ENCODE data around the gene ANKRD30A. TPM values are rescaled to one million over a fixed set of nuclear protein-coding genes. Genes with fewer than 3 reads are reported as not detected.
"Not testable (repeated sequence)": the region's sequence is repeated elsewhere in the genome, so short reads cannot be mapped to it uniquely, and the experiment has no call there.

Gene ANKRD30A
- total RNA-seq, 2 donors from 2014 or later: not detected

DNA sequence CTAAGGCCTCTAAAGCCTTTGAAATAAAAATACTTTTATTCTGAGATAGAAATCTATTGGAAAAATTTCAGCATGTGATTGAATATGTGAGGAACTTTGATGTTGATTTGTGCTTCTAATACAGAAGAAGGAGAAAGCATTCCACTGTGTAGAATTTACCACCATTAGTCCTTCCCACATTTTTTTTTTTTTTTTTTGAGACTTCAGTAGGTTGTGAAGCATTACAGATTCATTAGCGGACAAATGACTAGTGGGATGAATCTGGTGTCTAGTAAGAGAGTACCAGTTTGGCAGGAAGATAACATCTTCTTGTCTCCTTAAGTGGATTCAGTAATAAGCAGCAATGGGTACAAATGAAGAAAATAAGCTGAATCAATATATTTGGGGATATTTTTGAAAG lies 95.5 kb downstream of the ANKRD30A start:
- no peak for DNase-seq
- no peak for ATAC-seq (replicated peaks in 1 of 2)
- H3K36me3 Mint-ChIP-seq (ENCODE audit: insufficient read depth in 2 of 2): no peaks in the 10 kb centered on the region
- no peak overlapping the region for H3K4me3 Mint-ChIP-seq
- H3K27me3 Mint-ChIP-seq (ENCODE audit: low read depth): no peaks in the 10 kb centered on the region
- no peak overlapping the region for H3K27ac Mint-ChIP-seq
- no peaks in the 10 kb centered on the region for H3K4me1 Mint-ChIP-seq (ENCODE audit: low read depth)
- H3K9me3 Mint-ChIP-seq: peaks cover 8 to 11% of the 10 kb centered on the region in 2 donors

DNA sequence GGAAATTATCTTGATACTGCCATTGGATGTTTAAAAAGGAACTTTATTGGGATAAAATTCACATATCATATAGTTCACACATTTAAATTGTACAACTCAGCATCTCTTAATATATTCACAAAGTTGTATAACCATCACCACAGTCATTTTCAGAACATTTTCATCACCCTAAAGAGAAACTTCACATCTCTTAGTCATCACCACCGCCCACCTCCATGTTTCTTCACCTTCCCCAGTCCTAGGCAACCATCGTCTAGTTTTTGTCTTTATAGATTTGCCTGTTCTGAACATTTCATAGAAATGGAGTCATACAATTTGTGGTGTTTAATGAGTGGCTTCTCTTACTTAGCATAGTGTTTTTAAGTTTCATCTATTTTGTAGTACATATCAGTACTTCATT lies 96.6 kb downstream of the ANKRD30A start:
- Mint-ChIP-seq H3K4me1 (ENCODE audit: low read depth) (no peaks in the 10 kb centered on the region), H3K9me3 (peaks cover 8 to 11% of the 10 kb centered on the region in 2 donors), H3K4me3 (no peak overlapping the region), H3K36me3 (ENCODE audit: insufficient read depth in 2 of 2) (no peaks in the 10 kb centered on the region), H3K27ac (no peak overlapping the region), H3K27me3 (ENCODE audit: low read depth) (no peaks in the 10 kb centered on the region)
- ATAC-seq (replicated peaks in 1 of 2) (no peak), DNase-seq (no peak)

DNA sequence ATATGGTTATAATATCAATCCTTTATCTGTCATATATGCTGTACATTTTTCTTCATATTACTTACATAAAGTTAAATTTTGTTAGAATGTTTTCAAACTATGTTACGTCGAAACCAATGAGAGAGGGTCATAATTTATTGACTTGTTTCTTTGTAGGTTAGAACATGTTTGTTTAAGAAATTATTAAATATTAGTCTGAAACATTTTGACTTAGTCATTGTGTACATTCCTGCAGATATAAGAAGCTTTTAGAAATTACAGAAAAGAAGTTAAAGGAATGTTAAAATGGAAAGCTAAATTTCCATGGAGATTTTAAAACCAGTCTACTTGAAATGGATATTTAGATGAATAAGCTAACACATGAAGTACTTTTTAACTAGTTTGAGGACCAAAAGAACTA lies 99.8 kb downstream of the ANKRD30A start:
- H3K27me3 Mint-ChIP-seq (ENCODE audit: low read depth): no peaks in the 10 kb centered on the region
- H3K9me3 Mint-ChIP-seq: peaks cover 5 to 8% of the 10 kb centered on the region in 2 donors
- H3K4me3 Mint-ChIP-seq: no peak overlapping the region
- no peaks in the 10 kb centered on the region for H3K36me3 Mint-ChIP-seq (ENCODE audit: insufficient read depth in 2 of 2)
- H3K4me1 Mint-ChIP-seq (ENCODE audit: low read depth): no peaks in the 10 kb centered on the region
- H3K27ac Mint-ChIP-seq: no peak overlapping the region
- ATAC-seq (replicated peaks in 1 of 2) (no peak), DNase-seq (no peak)

DNA sequence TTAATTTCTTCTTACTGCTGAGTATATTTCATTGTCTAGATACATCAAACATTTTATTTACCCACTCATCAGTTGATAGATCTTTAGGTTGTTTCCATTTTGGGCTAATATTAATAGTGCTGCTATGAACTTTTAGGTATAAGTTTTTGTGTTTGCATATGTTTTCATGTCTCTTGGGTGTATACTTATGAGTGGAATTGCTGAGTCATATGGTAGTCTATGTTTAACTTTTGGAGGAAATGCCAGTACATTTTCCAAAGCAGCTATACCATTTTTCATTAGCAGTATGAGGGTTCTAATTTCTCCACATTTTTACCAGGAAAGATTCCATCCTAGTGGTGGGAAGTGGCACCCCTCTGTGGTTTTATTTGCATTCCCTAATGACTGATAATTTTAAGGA lies 101.1 kb downstream of the ANKRD30A start:
- Mint-ChIP-seq H3K9me3 (peaks cover 5 to 6% of the 10 kb centered on the region in 2 donors), H3K4me1 (ENCODE audit: low read depth) (no peaks in the 10 kb centered on the region), H3K4me3 (no peak overlapping the region), H3K36me3 (ENCODE audit: insufficient read depth in 2 of 2) (no peaks in the 10 kb centered on the region), H3K27me3 (ENCODE audit: low read depth) (no peaks in the 10 kb centered on the region), H3K27ac (no peak overlapping the region)
- DNase-seq (no peak), ATAC-seq (replicated peaks in 1 of 2) (no peak)

DNA sequence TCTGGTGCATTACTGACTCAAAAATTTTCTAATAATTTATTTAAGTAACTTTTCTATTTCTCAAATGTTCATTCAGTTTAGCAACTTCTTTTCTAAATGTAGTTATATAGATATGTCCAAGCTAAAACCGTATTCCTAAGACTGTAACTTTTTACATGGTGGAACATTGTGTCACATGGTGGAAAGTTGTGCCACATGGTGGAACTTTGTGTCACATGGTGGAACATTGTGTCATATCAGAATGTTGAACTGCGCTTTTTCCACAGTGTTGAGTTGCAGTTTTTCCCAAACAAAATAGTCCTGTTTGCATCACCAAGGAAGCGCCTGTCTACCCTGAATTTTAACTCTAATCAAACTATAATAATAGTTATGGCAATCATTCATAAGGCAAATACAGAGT lies 109.3 kb downstream of the ANKRD30A start:
- ATAC-seq (replicated peaks in 1 of 2) (no peak), DNase-seq (no peak)
- Mint-ChIP-seq H3K27ac (no peak overlapping the region), H3K36me3 (ENCODE audit: insufficient read depth in 2 of 2) (no peaks in the 10 kb centered on the region), H3K4me3 (no peak overlapping the region), H3K27me3 (ENCODE audit: low read depth) (no peaks in the 10 kb centered on the region), H3K9me3 (peaks cover 1 to 2% of the 10 kb centered on the region in 2 donors), H3K4me1 (ENCODE audit: low read depth) (no peaks in the 10 kb centered on the region)

DNA sequence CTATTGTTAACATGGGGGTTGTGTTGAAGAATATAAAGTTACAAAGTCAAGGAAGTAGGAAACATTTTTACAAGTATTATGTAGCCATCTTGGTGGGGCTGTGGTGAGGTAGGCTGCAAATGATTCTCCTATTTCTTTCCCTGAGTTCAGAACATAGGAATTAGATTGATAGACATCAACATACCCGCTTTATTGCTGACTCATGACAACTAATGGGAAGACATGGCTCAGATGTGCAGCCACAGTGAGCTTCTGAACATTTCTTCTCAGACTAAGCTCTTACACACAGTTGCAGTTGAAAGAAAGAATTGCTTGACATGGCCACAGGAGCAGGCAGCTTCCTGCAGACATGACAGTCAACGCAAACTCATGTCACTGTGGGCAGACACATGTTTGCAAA lies 110.7 kb downstream of the ANKRD30A start:
- no peak for ATAC-seq (replicated peaks in 1 of 2)
- Mint-ChIP-seq H3K27ac (no peak overlapping the region), H3K9me3 (peaks cover 1 to 4% of the 10 kb centered on the region in 2 donors), H3K36me3 (ENCODE audit: insufficient read depth in 2 of 2) (no peaks in the 10 kb centered on the region), H3K27me3 (ENCODE audit: low read depth) (no peaks in the 10 kb centered on the region), H3K4me3 (no peak overlapping the region), H3K4me1 (ENCODE audit: low read depth) (no peaks in the 10 kb centered on the region)
- DNase-seq: no peak

DNA sequence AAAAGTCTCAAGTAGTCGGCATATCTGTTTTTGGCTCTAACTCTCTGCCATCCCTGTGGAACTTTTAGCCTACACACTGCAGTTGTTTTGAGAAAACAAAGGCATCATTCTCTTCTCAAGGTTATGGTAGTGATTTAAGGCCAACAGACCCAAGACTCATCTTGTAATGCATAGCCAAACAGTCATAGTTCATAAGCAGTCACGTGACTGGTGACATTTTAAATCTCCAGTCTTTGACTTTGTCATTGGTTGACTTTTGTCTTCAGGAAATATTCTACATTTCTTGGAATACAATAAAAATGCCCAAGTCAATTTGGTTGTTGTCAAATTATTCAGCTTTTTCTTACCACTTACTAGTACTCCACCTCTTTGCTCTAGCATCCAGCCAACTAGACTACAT lies 114.8 kb downstream of the ANKRD30A start:
- peaks cover 1 to 7% of the 10 kb centered on the region in 2 donors for H3K9me3 Mint-ChIP-seq
- H3K4me3 Mint-ChIP-seq: no peak overlapping the region

DNA sequence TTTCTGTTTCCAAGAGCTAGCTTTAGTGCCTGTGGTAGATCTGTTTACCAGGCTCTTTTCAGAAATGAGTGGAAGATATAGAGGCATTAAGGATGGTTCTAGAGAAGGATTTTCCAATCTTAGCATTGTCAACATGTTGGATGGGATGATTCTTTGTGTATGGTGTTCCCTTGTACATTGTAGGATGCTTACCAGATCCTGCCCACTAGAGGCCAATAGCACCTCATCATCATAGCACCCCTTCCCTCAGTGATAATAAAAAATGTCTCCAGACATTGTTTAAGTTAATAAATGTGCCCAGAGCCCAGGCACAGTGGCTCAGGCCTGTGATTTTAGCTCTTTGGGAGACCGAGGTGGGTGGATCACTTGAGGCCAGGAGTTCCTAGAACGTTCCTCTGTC lies 121.2 kb downstream of the ANKRD30A start:
- H3K4me3 Mint-ChIP-seq: no peak overlapping the region
- ATAC-seq (replicated peaks in 1 of 2): no peak
- H3K4me1 Mint-ChIP-seq (ENCODE audit: low read depth): no peaks in the 10 kb centered on the region
- peaks cover 4% of the 10 kb centered on the region in 2 donors for H3K9me3 Mint-ChIP-seq
- no peaks in the 10 kb centered on the region for H3K27me3 Mint-ChIP-seq (ENCODE audit: low read depth)
- no peak for DNase-seq
- no peak overlapping the region for H3K27ac Mint-ChIP-seq
- peaks cover 0 to 1% of the 10 kb centered on the region in 2 donors for H3K36me3 Mint-ChIP-seq (ENCODE audit: insufficient read depth in 2 of 2)

More for the DNA sequence above, 114.8 kb downstream of the ANKRD30A start:
- ATAC-seq (replicated peaks in 1 of 2) (no peak), DNase-seq (no peak)
- H3K27ac Mint-ChIP-seq: no peak overlapping the region
- H3K27me3 Mint-ChIP-seq (ENCODE audit: low read depth): no peaks in the 10 kb centered on the region
- no peaks in the 10 kb centered on the region for H3K4me1 Mint-ChIP-seq (ENCODE audit: low read depth)
- no peaks in the 10 kb centered on the region for H3K36me3 Mint-ChIP-seq (ENCODE audit: insufficient read depth in 2 of 2)

DNA sequence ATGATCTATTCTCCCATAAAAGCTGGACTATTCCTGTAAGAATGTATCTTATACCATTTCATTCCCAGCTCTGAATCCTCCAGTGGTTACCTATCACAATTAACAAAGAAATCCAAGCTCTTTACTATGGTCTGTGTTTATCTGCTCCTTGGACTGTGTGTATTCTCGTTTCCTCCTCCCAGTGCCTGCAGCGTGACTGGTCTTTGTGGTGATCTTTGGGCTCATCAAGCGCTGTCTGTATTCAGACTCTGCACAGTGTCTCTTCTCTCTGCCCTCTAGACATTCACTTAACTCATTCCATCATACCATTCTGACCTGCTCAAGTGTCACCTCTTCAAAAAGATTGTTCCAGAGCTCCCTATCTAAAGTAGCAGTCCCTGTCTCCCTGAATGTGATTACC lies 130.4 kb downstream of the ANKRD30A start:
- not testable (repeated sequence) for H3K4me1 Mint-ChIP-seq (ENCODE audit: low read depth); H3K4me3 Mint-ChIP-seq; H3K36me3 Mint-ChIP-seq (ENCODE audit: insufficient read depth in 2 of 2); DNase-seq; H3K27me3 Mint-ChIP-seq (ENCODE audit: low read depth); H3K27ac Mint-ChIP-seq; ATAC-seq (replicated peaks in 1 of 2)
- H3K9me3 Mint-ChIP-seq: peaks cover 7 to 18% of the 10 kb centered on the region in 2 donors

DNA sequence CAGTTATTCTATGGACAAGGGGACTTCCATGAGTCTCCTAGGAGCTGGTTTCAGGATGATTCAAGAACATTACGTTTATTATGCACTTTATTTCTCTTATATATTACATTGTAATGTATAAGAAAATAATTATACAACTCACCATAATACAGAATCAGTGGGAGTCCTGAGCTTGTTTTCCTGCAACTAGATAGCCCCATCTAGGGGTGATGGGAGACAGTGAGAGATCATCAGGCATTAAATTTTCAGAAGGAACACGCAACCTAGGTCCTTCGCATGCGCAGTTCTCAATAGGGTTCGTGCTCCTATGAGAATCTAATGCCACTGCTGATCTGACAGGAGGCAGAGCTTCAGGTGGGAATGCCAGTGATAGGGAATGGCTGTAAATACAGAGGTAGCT lies 137.9 kb downstream of the ANKRD30A start:
- H3K4me1 Mint-ChIP-seq (ENCODE audit: low read depth): no peaks in the 10 kb centered on the region
- H3K27me3 Mint-ChIP-seq (ENCODE audit: low read depth): no peaks in the 10 kb centered on the region
- H3K36me3 Mint-ChIP-seq (ENCODE audit: insufficient read depth in 2 of 2): no peaks in the 10 kb centered on the region
- ATAC-seq (replicated peaks in 1 of 2) (no peak), DNase-seq (no peak)
- peaks cover 6 to 11% of the 10 kb centered on the region in 2 donors for H3K9me3 Mint-ChIP-seq
- no peak overlapping the region for H3K27ac Mint-ChIP-seq
- no peak overlapping the region for H3K4me3 Mint-ChIP-seq

DNA sequence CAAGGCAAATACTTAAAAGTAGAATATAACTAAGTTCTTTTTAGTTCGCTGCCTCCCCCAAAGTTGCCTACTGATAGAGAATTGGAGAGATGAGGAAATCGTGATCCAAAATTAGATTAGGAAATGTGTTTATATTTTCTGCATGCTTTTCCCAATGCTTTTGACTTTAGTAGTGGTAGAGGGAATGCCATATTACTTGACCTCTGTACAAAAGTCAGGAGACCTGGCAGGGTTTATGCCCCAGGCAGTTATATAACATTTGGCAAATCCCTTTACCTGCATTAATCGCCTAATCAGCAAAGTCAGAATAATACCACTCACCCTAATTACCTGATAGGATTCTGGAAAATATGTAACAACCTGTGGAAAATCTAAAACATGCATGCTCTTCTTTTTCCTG lies 142.9 kb downstream of the ANKRD30A start:
- Mint-ChIP-seq H3K36me3 (ENCODE audit: insufficient read depth in 2 of 2) (no peaks in the 10 kb centered on the region), H3K27me3 (ENCODE audit: low read depth) (no peaks in the 10 kb centered on the region), H3K27ac (no peak overlapping the region), H3K4me1 (ENCODE audit: low read depth) (no peaks in the 10 kb centered on the region), H3K9me3 (peaks cover 6 to 7% of the 10 kb centered on the region in 2 donors), H3K4me3 (no peak overlapping the region)
- no peak for DNase-seq
- ATAC-seq (replicated peaks in 1 of 2): no peak

DNA sequence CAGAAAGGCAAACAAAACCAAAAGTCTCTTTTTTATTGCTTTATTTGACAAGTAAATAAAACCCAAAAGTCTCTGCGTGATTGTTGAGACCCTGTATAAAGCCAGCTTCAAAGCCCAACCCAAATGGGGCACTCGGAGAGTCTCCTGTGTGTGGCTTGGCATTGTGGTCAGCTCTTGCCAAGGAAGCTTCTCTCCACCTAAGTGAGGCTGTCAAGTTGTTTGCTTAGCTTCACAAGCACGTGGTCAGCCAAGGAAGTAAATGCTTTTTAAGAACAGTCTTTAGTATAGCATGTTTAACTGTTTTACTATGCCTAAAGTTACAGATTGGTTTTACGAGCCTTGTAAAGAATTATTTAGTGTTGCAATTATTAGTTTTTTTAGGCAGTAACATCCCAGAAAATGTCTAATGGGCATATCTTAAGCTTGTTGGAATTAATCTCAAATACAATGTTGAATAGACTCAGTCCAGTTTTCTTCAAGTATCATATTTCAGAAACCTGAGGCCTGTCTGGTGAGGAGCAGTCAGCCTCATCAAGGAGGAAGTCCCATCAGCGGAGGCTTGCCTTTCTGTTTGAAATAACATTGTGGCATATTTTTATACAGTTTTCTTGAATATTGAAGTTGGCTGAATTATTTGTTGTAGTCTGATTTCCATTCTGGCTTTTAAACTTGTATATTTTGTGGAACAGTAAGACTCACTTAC lies 144.3 kb downstream of the ANKRD30A start:
- no peaks in the 10 kb centered on the region for H3K27me3 Mint-ChIP-seq (ENCODE audit: low read depth)
- no peak overlapping the region for H3K4me3 Mint-ChIP-seq
- no peaks in the 10 kb centered on the region for H3K4me1 Mint-ChIP-seq (ENCODE audit: low read depth)
- H3K27ac Mint-ChIP-seq: no peak overlapping the region
- ATAC-seq (replicated peaks in 1 of 2) (no peak), DNase-seq (no peak)
- H3K36me3 Mint-ChIP-seq (ENCODE audit: insufficient read depth in 2 of 2): no peaks in the 10 kb centered on the region
- H3K9me3 Mint-ChIP-seq: peaks cover 3 to 7% of the 10 kb centered on the region in 2 donors

DNA sequence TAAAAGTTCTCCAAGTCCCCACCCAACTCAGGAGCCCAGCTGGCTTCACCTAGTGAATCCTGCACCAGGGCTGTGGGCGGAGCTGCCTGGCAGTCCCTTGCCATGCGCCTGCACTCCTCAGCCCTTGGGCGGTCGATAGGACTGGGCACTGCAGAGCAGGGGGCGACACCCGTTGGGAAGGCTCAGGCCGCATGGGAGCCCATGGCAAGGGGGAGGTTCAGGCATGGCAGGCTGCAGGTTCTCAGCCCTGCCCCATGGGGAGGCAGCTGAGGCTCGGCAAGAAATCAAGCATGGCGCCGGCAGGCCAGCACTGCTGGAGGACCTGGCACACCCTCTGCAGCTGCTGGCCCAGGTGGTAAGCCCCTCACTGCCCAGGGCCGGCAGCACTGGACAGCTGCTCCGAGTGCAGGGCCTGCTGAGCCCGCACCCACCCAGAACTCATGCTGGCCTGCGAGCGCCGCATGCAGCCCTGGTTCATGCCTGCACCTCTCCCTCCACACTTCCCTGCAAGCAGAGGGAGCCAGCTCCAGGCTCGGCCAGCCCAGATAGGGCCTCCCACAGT lies 149.9 kb downstream of the ANKRD30A start:
- H3K36me3 Mint-ChIP-seq (ENCODE audit: insufficient read depth in 2 of 2): peaks cover 0 to 2% of the 10 kb centered on the region in 2 donors
- no peak overlapping the region for H3K4me3 Mint-ChIP-seq
- H3K4me1 Mint-ChIP-seq (ENCODE audit: low read depth): no peaks in the 10 kb centered on the region

DNA sequence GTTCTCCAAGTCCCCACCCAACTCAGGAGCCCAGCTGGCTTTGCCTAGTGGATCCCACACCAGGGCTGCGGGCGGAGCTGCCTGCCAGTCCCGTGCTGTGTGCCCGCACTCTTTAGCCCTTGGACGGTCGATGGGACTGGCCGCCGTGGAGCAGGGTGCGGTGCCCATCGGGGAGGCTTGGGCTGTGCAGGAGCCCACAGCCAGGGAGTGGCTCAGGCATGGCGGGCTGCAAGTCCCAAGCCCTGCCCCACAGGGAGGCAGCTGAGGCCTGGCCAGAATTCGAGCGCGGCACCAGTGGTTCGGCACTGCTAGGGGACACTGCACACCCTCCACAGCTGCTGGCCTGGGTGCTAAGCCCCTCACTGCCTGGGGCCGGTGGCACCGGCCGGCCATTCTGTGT lies 159.7 kb downstream of the ANKRD30A start:
- Mint-ChIP-seq H3K36me3 (ENCODE audit: insufficient read depth in 2 of 2) (peaks cover 1 to 5% of the 10 kb centered on the region in 2 donors), H3K27me3 (ENCODE audit: low read depth) (no peaks in the 10 kb centered on the region)

More for the DNA sequence above, 149.9 kb downstream of the ANKRD30A start:
- DNase-seq: no peak
- Mint-ChIP-seq H3K27me3 (ENCODE audit: low read depth) (no peaks in the 10 kb centered on the region), H3K27ac (no peak overlapping the region), H3K9me3 (peaks cover 15% of the 10 kb centered on the region in 2 donors)
- no peak for ATAC-seq (replicated peaks in 1 of 2)

More for the DNA sequence above, 159.7 kb downstream of the ANKRD30A start:
- ATAC-seq (replicated peaks in 1 of 2): no peak
- peaks cover 8 to 15% of the 10 kb centered on the region in 2 donors for H3K9me3 Mint-ChIP-seq
- H3K4me3 Mint-ChIP-seq: no peak overlapping the region
- DNase-seq: no peak
- H3K4me1 Mint-ChIP-seq (ENCODE audit: low read depth): no peaks in the 10 kb centered on the region
- no peak overlapping the region for H3K27ac Mint-ChIP-seq

Measured in activated T-cell treated with anti-CD3 and anti-CD28 coated beads, Interleukin-2, amount 50 U/mL, for 72 hours (primary cell).